Colonic mucosa (tissue), 4 donors: Measurements from ENCODE around the gene VN1R5. TPM values are rescaled to one million over a fixed set of nuclear protein-coding genes. Genes with fewer than 3 reads are reported as not detected.
A peak's percentile ranks its signal among the peaks of the same experiment; 100 is the strongest.

ENCODE experiments used
- DNase-seq: peaks from one replicate; pipeline ENCODE4 v3.0.0-alpha.2; 2020
- H3K27ac ChIP-seq: fragments of 200-600 bp; one replicate; pipeline ENCODE4 v1.8.0; 2021
- H3K27me3 ChIP-seq: fragments of 200-600 bp; one replicate; pipeline ENCODE4 v1.8.0; 2021
- H3K36me3 ChIP-seq: fragments of 200-600 bp; one replicate; pipeline ENCODE4 v1.8.0; 2021
- H3K4me1 ChIP-seq: fragments of 200-600 bp; one replicate; pipeline ENCODE4 v1.8.0; 2021; ENCODE audit warnings: mild to moderate bottlenecking
- H3K4me3 ChIP-seq: fragments of 200-600 bp; one replicate; pipeline ENCODE4 v1.8.0; 2021
- H3K9ac ChIP-seq, 2 donors: one replicate each; pipeline ENCODE4 v1.7.0; 2013; ENCODE audit warnings: control low read depth in 2 of 2, low read depth in 2 of 2, low read length in 2 of 2
- H3K9me3 ChIP-seq: fragments of 200-600 bp; one replicate; pipeline ENCODE4 v1.8.0; 2021
- intact Hi-C: fragments of 100-400 bp; cut with DNase I; formaldehyde crosslinking; loops from one replicate; pipeline ENCODE4 v1.14.1; 2022
- total RNA-seq, 2 donors: library from RNA; stranded (reverse); fragmentation: NEBNext Ultra II Directional in 1 of 2; extraction: Animal tissue kit (Norgen Biotek cat#: 25700) in 1 of 2; gene quantifications; one replicate each; pipeline ENCODE4 v1.2.1, GENCODE V29; 2021
- TF ChIP-seq, protein P1 (sequence below): fragments of 200-600 bp; IDR thresholded peaks from one replicate; pipeline ENCODE4 v1.8.0; 2022; ENCODE audit warnings: antibody characterized with exemption, mild to moderate bottlenecking
- donor health status: healthy.
- donor health status: DM: no; HTN: no; CAD: no.
- donor health status: DM: no; HTN: no; CAD: no.

Gene VN1R5
- total RNA-seq, 2 donors from 2014 or later: not detected

DNA sequence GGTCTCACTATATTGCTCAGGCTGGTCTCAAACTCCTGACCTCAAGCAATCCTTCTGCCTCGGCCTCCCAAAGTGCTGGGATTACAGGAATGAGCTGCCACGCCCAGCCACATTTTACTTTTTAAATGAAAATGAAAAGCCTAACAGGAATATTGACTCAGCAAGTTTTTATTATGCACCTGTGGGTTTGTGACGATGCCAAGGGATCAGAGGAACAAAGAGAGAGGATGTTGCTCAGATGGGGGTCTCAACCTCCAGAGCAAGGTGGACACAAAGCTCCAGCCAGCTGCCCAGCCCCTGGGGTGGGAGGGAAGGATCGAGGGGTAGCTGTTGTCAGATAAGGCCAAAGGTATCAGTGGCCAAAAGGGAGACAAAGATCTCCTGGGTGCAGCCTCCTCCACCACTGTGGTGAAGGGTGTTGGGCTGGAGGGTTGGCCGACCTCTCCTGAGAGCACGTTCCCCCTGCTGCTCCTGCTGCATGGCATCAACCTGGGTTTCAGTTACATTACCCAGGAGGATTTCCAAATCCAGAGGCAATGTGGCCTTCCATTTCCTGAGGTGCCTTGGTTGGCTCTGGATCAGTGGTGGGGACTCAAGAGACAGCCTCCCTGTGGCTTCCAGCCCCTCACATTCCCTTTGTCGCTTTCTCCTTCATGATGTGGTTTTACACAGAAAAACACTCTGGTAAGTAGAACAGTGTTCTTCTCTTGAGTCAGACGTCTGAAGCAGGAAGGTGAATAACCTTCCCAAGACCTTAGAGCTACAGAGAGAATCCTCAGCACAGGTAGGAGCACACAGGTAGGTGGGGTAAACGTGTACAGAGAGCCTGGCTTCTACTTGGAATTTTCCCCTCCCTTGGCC, 41.6 kb downstream of the VN1R5 start:
- Histone ChIP-seq H3K4me3 (no peak overlapping the region), H3K36me3 (no peaks in the 10 kb centered on the region), H3K27ac (peak overlapping the region; percentile 51), H3K27me3 (no peaks in the 10 kb centered on the region), H3K4me1 (no peaks in the 10 kb centered on the region), H3K9ac (peak overlapping the region in 1 of 2 donors; percentile 46), H3K9me3 (no peaks in the 10 kb centered on the region)
- peak; percentile 32 for DNase-seq
- intact Hi-C loops: no loop called here
- TF ChIP-seq, protein P1, sequence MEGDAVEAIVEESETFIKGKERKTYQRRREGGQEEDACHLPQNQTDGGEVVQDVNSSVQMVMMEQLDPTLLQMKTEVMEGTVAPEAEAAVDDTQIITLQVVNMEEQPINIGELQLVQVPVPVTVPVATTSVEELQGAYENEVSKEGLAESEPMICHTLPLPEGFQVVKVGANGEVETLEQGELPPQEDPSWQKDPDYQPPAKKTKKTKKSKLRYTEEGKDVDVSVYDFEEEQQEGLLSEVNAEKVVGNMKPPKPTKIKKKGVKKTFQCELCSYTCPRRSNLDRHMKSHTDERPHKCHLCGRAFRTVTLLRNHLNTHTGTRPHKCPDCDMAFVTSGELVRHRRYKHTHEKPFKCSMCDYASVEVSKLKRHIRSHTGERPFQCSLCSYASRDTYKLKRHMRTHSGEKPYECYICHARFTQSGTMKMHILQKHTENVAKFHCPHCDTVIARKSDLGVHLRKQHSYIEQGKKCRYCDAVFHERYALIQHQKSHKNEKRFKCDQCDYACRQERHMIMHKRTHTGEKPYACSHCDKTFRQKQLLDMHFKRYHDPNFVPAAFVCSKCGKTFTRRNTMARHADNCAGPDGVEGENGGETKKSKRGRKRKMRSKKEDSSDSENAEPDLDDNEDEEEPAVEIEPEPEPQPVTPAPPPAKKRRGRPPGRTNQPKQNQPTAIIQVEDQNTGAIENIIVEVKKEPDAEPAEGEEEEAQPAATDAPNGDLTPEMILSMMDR: no peak

DNA sequence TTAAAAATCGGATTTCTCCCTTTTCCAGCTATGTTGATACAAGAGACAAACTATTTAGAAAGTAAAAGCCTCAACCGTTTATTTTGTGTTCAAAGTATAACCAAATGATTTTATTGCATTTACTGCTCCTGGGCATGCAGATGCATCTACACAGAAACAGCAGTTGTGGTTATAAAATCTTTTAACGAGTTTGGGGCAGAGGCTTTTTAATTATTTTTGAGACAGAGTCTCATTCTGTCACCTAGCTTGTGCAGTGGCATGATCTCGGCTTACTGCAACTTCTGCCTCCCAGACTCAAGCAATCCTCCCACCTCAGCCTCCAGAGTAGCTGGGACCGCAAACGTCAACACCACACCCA, 42.2 kb downstream of the VN1R5 start:
- intact Hi-C loops: no loop called here
- peak overlapping the region in 1 of 2 donors; percentile 46 for H3K9ac ChIP-seq
- no peaks in the 10 kb centered on the region for H3K27me3 ChIP-seq
- H3K9me3 ChIP-seq: no peaks in the 10 kb centered on the region
- DNase-seq: no peak
- no peaks in the 10 kb centered on the region for H3K36me3 ChIP-seq
- peak overlapping the region; percentile 51 for H3K27ac ChIP-seq
- TF ChIP-seq, protein P1: no peak
- no peak overlapping the region for H3K4me3 ChIP-seq
- H3K4me1 ChIP-seq: no peaks in the 10 kb centered on the region

DNA sequence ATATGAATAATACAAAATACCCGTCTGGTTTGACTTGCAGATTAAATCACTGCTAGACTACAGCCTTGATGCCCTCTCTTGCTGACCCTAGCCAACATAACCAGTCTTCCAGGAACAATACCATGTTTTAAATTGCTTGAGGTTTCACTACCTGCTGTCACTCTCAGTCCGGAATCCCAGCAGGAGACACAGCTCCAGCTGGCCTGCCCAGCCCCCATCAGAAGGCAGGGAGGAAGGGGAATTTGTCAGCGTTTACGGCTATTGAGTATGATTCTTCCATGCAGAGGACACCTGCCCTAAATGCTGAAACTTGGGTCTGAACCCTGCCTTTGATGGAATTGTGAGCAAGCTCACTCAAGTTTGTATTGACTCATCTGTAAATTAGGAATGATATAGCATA, 42.8 kb downstream of the VN1R5 start:
- no peaks in the 10 kb centered on the region for H3K9me3 ChIP-seq
- TF ChIP-seq, protein P1: no peak
- intact Hi-C loops: no loop called here
- H3K36me3 ChIP-seq: no peaks in the 10 kb centered on the region
- no peak for DNase-seq
- H3K4me1 ChIP-seq: no peaks in the 10 kb centered on the region
- H3K4me3 ChIP-seq: no peak overlapping the region
- no peaks in the 10 kb centered on the region for H3K27me3 ChIP-seq
- H3K27ac ChIP-seq: peak overlapping the region; percentile 29
- no peak overlapping the region for H3K9ac ChIP-seq

DNA sequence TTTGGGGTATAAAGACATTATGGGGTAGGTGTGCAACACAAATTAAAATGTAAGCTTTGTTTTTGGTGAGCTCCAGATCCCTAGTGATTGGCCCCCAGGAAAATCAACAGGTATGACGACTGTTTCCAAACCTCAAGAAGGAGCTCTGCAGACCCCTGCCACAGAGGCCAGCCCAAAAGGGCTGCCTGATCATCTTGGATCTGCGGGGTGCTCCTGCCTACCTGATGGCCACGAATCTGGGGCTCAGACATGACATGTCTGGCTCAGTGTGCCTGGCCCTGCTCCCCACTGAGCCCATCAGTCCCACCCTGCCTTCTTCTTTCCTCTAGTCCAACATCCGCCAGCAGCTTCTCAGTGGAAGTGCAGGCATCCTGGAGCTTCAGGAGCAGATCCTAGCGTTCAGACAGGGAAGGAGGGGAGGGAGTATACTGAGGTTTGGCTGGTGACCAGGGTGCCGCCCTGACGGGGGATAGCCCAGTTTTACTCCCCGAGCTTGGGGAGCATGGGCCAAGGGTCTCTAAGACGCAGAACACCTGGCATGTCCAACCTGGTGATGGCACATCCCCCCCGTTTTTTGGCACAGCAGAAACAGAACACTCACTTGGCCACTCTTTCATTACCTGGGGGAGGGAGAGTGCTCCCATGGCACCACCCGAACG, 44.0 kb downstream of the VN1R5 start:
- Histone ChIP-seq H3K9ac (no peak overlapping the region), H3K36me3 (no peaks in the 10 kb centered on the region), H3K27ac (no peak overlapping the region), H3K4me3 (no peak overlapping the region), H3K27me3 (no peaks in the 10 kb centered on the region), H3K4me1 (no peaks in the 10 kb centered on the region), H3K9me3 (no peaks in the 10 kb centered on the region)
- DNase-seq: no peak
- intact Hi-C loops: no loop called here
- TF ChIP-seq, protein P1: no peak

DNA sequence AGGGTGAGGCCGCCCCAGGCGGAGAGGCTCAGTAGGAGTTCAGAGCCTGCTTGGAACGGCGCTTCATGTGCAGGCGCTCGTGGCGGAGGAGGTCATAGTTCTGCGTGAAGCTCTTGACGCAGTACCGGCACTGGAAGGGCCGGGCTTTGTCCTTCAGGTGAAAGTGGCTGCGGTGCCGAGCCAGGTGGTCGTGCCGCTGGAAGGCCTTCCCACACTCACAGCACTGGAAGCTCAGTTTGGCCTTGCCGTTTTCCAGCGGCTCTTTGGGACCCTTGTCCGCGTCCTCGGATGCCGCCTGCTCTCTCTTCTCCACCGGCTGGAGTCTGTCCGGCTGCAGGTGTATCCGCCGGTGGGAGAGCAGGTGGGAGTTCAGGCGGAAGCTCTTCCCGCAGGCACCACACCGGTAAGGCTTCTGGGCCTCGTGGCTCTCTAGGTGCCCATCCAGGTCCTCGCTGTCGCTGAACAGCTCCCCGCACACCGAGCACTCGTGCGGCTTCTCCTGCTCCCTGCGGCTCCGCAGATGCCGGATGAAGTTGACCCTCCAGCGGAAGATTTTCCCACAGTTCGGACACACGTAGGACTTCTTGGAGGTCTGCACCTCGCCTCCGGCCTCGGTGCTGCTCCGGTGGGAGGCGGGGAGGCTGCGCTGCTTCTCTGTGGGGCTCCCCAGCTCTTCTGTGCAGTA, 44.8 kb downstream of the VN1R5 start:
- H3K4me3 ChIP-seq: no peak overlapping the region
- H3K27me3 ChIP-seq: no peaks in the 10 kb centered on the region
- TF ChIP-seq, protein P1: no peak
- no peaks in the 10 kb centered on the region for H3K4me1 ChIP-seq
- H3K9me3 ChIP-seq: no peaks in the 10 kb centered on the region
- intact Hi-C loops: no loop called here
- no peaks in the 10 kb centered on the region for H3K36me3 ChIP-seq
- no peak for DNase-seq
- no peak overlapping the region for H3K27ac ChIP-seq
- no peak overlapping the region for H3K9ac ChIP-seq
